IMR-90 (cell line): ENCODE results near the gene MORN4. TPM values are rescaled to one million over a fixed set of nuclear protein-coding genes. Genes with fewer than 3 reads are reported as not detected.

Experiments
- ATAC-seq: fragments of 200-7000 bp; cut with Tn5 transposase; 2 replicates; pipeline ENCODE4 v1.9.1; 2020; ENCODE audit warnings: low read depth, mild to moderate bottlenecking, moderate library complexity
- BruUV-seq: library from RNA; stranded (reverse); fragments of 400-500 nt; replicated peaks from 2 replicates; lab custom pipeline; 2021; lab: Mats Ljungman, UMichigan
- CTCF ChIA-PET: fragments of 300-600 bp; formaldehyde crosslinking; extraction: SDS; loops from one replicate; lab custom pipeline; 2021; ENCODE audit warnings: antibody characterized with exemption; lab: Yijun Ruan, JAX
- POLR2A ChIA-PET: fragments of 300-600 bp; sonication (Branson Sonifier 250); formaldehyde crosslinking; loops from one replicate; lab custom pipeline; 2022; ENCODE audit warnings: antibody characterized with exemption; ENCODE audit not compliant: unreplicated experiment; lab: Charles Lee
- DNase-seq: peaks from one replicate; pipeline ENCODE4 v3.0.0; 2013
- H2AFZ ChIP-seq: replicated peaks from 2 replicates; pipeline ENCODE3; 2013; ENCODE audit warnings: low read length, mild to moderate bottlenecking; ENCODE audit not compliant: poor library complexity
- H2AK5ac ChIP-seq: 2 replicates; pipeline ENCODE4 v1.6.1; 2013; ENCODE audit warnings: low read depth, low read length, inconsistent platforms
- H2AK9ac ChIP-seq: replicated peaks from 2 replicates; pipeline ENCODE3; 2013; ENCODE audit warnings: mild to moderate bottlenecking, low read depth, low read length, moderate library complexity; ENCODE audit not compliant: poor library complexity
- H2BK120ac ChIP-seq: 2 replicates; pipeline ENCODE4 v1.6.1; 2013; ENCODE audit warnings: low read depth, low read length, inconsistent platforms
- H2BK15ac ChIP-seq: 3 replicates; pipeline ENCODE4 v1.6.1; 2013; ENCODE audit warnings: low read depth, low read length, inconsistent platforms
- H2BK20ac ChIP-seq: 2 replicates; pipeline ENCODE4 v1.6.1; 2013; ENCODE audit warnings: low read depth, mild to moderate bottlenecking, inconsistent platforms, low read length, moderate library complexity
- H2BK5ac ChIP-seq: 2 replicates; pipeline ENCODE4 v1.6.1; 2013; ENCODE audit warnings: mild to moderate bottlenecking, low read depth, low read length, inconsistent platforms; ENCODE audit not compliant: poor library complexity, severe bottlenecking
- H3K14ac ChIP-seq: replicated peaks from 2 replicates; pipeline ENCODE4 v1.6.1; 2013; ENCODE audit warnings: low read depth, low read length, inconsistent platforms
- H3K18ac ChIP-seq: 2 replicates; pipeline ENCODE4 v1.6.1; 2013; ENCODE audit warnings: low read depth, low read length, control low read depth
- H3K23ac ChIP-seq: 2 replicates; pipeline ENCODE4 v1.6.1; 2013; ENCODE audit warnings: low read depth, low read length, inconsistent platforms
- H3K27ac ChIP-seq: 2 replicates; pipeline ENCODE4 v1.5.1; 2013; ENCODE audit warnings: mild to moderate bottlenecking, control low read depth, low read length; ENCODE audit not compliant: insufficient read depth
- H3K27me3 ChIP-seq: 2 replicates; pipeline ENCODE4 v1.6.1; 2013; ENCODE audit warnings: low read length; ENCODE audit not compliant: control insufficient read depth, insufficient read depth
- H3K36me3 ChIP-seq: 2 replicates; pipeline ENCODE4 v1.6.1; 2013; ENCODE audit warnings: low read length, mixed read lengths; ENCODE audit not compliant: control insufficient read depth, insufficient read depth
- H3K4ac ChIP-seq: 2 replicates; pipeline ENCODE4 v1.6.1; 2013; ENCODE audit warnings: low read depth, low read length, inconsistent platforms
- H3K4me1 ChIP-seq: 2 replicates; pipeline ENCODE4 v1.6.1; 2013; ENCODE audit warnings: low read length, mixed read lengths; ENCODE audit not compliant: control insufficient read depth, insufficient read depth
- H3K4me2 ChIP-seq: 2 replicates; pipeline ENCODE4 v1.6.1; 2013; ENCODE audit warnings: low read depth, mild to moderate bottlenecking, control low read depth, low read length, moderate library complexity
- H3K4me3 ChIP-seq: 2 replicates; pipeline ENCODE4 v1.5.1; 2013; ENCODE audit warnings: low read depth, mild to moderate bottlenecking, control low read depth, low read length, moderate library complexity; ENCODE audit not compliant: insufficient read depth
- H3K56ac ChIP-seq: 2 replicates; pipeline ENCODE4 v1.6.1; 2013; ENCODE audit warnings: low read length, inconsistent platforms; ENCODE audit not compliant: insufficient read depth; ENCODE audit errors: extremely low read depth
- H3K79me1 ChIP-seq, 2 experiments: 2 replicates each; pipeline ENCODE4 v1.6.1; 2013; ENCODE audit warnings: low read length in 2 of 2, inconsistent platforms in 1 of 2, low read depth in 1 of 2
- H3K9ac ChIP-seq: 2 replicates; pipeline ENCODE4 v1.6.1; 2013; ENCODE audit warnings: low read depth, low read length, control low read depth
- H3K9me1 ChIP-seq: 2 replicates; pipeline ENCODE4 v1.6.1; 2013; ENCODE audit warnings: low read length, inconsistent platforms; ENCODE audit not compliant: insufficient read depth
- H3K9me3 ChIP-seq: 2 replicates; pipeline ENCODE4 v1.6.1; 2013; ENCODE audit warnings: low read length; ENCODE audit not compliant: control insufficient read depth, insufficient read depth
- H4K20me1 ChIP-seq: 2 replicates; pipeline ENCODE4 v1.6.1; 2013; ENCODE audit warnings: low read length, inconsistent platforms; ENCODE audit not compliant: insufficient read depth
- H4K5ac ChIP-seq: 2 replicates; pipeline ENCODE4 v1.6.1; 2013; ENCODE audit warnings: mild to moderate bottlenecking, low read depth, low read length, control low read depth
- H4K8ac ChIP-seq, 2 experiments: 2 replicates each; pipeline ENCODE4 v1.6.1; 2013; ENCODE audit warnings: low read depth in 2 of 2, low read length in 2 of 2, control low read depth in 1 of 2, inconsistent platforms in 1 of 2
- H4K91ac ChIP-seq: 2 replicates; pipeline ENCODE4 v1.6.1; 2013; ENCODE audit warnings: low read depth, low read length, inconsistent platforms; ENCODE audit not compliant: insufficient read depth
- BHLHE40 ChIP-seq: fragments of 150-350 bp; IDR thresholded peaks from 2 replicates; pipeline ENCODE4 v1.6.1; 2016; ENCODE audit warnings: mild to moderate bottlenecking, low read depth, low read length
- FOS ChIP-seq: fragments of 150-350 bp; IDR thresholded peaks from 2 replicates; pipeline ENCODE4 v1.6.1; 2016; ENCODE audit warnings: low read depth, low read length
- MXI1 ChIP-seq: IDR thresholded peaks from 2 replicates; pipeline ENCODE4 v1.6.1; 2012; ENCODE audit warnings: low read depth, mild to moderate bottlenecking, low read length, moderate library complexity, borderline replicate concordance
- POLR2A ChIP-seq: IDR thresholded peaks from 2 replicates; pipeline ENCODE4 v1.6.1; 2012; ENCODE audit warnings: mild to moderate bottlenecking, low read depth, low read length
- WGBS, 2 experiments: methylation state at CpG; one replicate each; pipeline versions ENCODE4 v1.1.5 to v1.1.7; 2013; ENCODE audit warnings: missing lambda C conversion rate in 2 of 2; ENCODE audit not compliant: insufficient read length in 1 of 2; ENCODE audit errors: extremely low coverage in 2 of 2; 5-methylcytosine and 5-hydroxymethylcytosine counted together
- dilution Hi-C: fragments of 300-500 bp; cut with HindIII; formaldehyde crosslinking; loops from one replicate; pipeline ENCODE4 v1.14.3; 2018; ENCODE audit warnings: low sequenced_read_pairs; ENCODE audit not compliant: unreplicated experiment
- in situ Hi-C: fragments of 300-500 bp; cut with MboI; formaldehyde crosslinking; loops from 3 replicates; pipeline ENCODE4 v1.14.3; 2019; ENCODE audit warnings: low sequenced_read_pairs, inconsistent platforms, mixed read lengths
- intact Hi-C: fragments of 100-400 bp; cut with micrococcal nuclease; formaldehyde crosslinking; loops from 2 replicates; pipeline ENCODE4 v1.10.0; 2022
- polyA plus RNA-seq, 3 experiments: library from polyadenylated mRNA; depleted of rRNA; stranded (reverse); fragments of >200 nt; gene quantifications; 2 replicates each; pipeline ENCODE4 v1.2.3, GENCODE V29; 2012; ENCODE audit warnings: low replicate concordance in 1 of 3
- total RNA-seq: library from RNA; depleted of rRNA; stranded (reverse); fragments of >200 nt; gene quantifications from 2 replicates; pipeline ENCODE4 v1.2.3, GENCODE V29; 2012
- TF ChIP-seq, protein P1 (sequence below): fragments of 150-350 bp; IDR thresholded peaks from 2 replicates; pipeline ENCODE4 v1.6.1; 2016; ENCODE audit warnings: low read depth, mild to moderate bottlenecking, low read length, moderate library complexity, borderline replicate concordance

Gene MORN4
- total and polyA plus RNA-seq, 2 of the 4 experiments (the other 2 are of a cell fraction): 3.2 to 8.4 TPM

DNA sequence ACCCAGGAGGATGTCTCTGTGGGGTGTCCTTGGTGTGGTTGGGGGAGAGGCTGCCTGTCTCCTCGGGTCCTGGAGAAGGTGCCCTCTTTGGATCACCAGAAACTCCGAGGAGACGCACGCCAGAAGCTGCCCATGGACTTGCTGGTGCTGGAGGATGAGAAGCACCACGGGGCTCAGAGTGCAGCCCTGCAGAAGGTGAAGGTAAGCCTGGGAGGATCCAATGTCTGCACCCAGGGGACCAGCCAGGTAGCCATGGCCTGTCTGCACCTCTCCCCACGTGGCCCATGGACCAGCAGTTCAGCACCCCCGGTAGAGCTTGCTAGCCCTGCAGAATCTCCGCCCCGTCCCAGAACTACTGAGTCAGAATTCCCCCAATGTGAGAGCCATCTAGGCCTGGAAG, 55.6 kb downstream of the MORN4 start:
- Histone ChIP-seq H4K8ac (no peak overlapping the region), H3K27ac (no peak overlapping the region), H3K9me3 (no peaks in the 10 kb centered on the region), H3K4me2 (no peak overlapping the region), H4K20me1 (no peaks in the 10 kb centered on the region), H4K91ac (no peak overlapping the region), H3K27me3 (no peaks in the 10 kb centered on the region; the same call in 1 of the 2 replicates), H2BK20ac (no peak overlapping the region), H3K18ac (no peak overlapping the region), H2AFZ (peak overlapping the region; percentile 49), H3K14ac (no peak overlapping the region), H3K36me3 (no peaks in the 10 kb centered on the region), H3K4me3 (no peak overlapping the region), H2BK15ac (no peak overlapping the region), H3K9me1 (peaks cover 11% of the 10 kb centered on the region), H3K9ac (no peak overlapping the region), H2BK120ac (no peak overlapping the region), H2AK9ac (no peak overlapping the region), H4K5ac (no peak overlapping the region), H3K4ac (no peak overlapping the region), H3K23ac (no peak overlapping the region), H3K56ac (no peak overlapping the region), H3K4me1 (peaks cover 13% of the 10 kb centered on the region), H3K79me1 (no peaks in the 10 kb centered on the region), H2BK5ac (no peak overlapping the region), H2AK5ac (no peak overlapping the region)
- ChIA-PET POLR2A (no interaction called here), CTCF (interaction anchor here (1.6 kb wide), 1 partner anchor 35 kb away, joined by 4 read pairs; no protein-coding TSS in a partner anchor)
- intact Hi-C loops: no loop called here
- ATAC-seq (no peak), DNase-seq (no peak)
- WGBS, 2 experiments: no CpG with 5 or more reads among the region's 9 CpGs
- in situ Hi-C loops: loop anchor here (10.0 kb wide), 1 partner anchor 157 kb away; the partner anchor contains the start of gene ZFYVE27
- BruUV-seq: no TSS peak
- TF ChIP-seq MXI1 (no peak), FOS (no peak), BHLHE40 (no peak), POLR2A (no peak)
- TF ChIP-seq, protein P1, sequence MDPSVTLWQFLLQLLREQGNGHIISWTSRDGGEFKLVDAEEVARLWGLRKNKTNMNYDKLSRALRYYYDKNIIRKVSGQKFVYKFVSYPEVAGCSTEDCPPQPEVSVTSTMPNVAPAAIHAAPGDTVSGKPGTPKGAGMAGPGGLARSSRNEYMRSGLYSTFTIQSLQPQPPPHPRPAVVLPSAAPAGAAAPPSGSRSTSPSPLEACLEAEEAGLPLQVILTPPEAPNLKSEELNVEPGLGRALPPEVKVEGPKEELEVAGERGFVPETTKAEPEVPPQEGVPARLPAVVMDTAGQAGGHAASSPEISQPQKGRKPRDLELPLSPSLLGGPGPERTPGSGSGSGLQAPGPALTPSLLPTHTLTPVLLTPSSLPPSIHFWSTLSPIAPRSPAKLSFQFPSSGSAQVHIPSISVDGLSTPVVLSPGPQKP: no peak
- dilution Hi-C loops: no loop called here
